Retinal pigment epithelial cell (primary cell): ENCODE results near the gene ZCCHC2.

ENCODE experiments used
- DNase-seq: peaks from one replicate; pipeline ENCODE4 v3.0.0-alpha.2; 2010; ENCODE audit warnings: low read depth
- H3K4me3 ChIP-seq: 2 replicates; pipeline ENCODE4 v1.5.1; 2011; ENCODE audit warnings: mild to moderate bottlenecking, low read length, control low read depth, moderate library complexity
- TF ChIP-seq, protein P1 (sequence below): conservative IDR thresholded peaks from 2 replicates; pipeline ENCODE4 v1.5.1; 2011; ENCODE audit warnings: low read depth, low read length, control low read depth, inconsistent platforms

The ZCCHC2 gene

GRCh38 chr18:62519684-62520083 lies 3.1 kb upstream of the ZCCHC2 start:
- no peak overlapping the region for H3K4me3 ChIP-seq
- DNase-seq = no peak
- TF ChIP-seq, protein P1, sequence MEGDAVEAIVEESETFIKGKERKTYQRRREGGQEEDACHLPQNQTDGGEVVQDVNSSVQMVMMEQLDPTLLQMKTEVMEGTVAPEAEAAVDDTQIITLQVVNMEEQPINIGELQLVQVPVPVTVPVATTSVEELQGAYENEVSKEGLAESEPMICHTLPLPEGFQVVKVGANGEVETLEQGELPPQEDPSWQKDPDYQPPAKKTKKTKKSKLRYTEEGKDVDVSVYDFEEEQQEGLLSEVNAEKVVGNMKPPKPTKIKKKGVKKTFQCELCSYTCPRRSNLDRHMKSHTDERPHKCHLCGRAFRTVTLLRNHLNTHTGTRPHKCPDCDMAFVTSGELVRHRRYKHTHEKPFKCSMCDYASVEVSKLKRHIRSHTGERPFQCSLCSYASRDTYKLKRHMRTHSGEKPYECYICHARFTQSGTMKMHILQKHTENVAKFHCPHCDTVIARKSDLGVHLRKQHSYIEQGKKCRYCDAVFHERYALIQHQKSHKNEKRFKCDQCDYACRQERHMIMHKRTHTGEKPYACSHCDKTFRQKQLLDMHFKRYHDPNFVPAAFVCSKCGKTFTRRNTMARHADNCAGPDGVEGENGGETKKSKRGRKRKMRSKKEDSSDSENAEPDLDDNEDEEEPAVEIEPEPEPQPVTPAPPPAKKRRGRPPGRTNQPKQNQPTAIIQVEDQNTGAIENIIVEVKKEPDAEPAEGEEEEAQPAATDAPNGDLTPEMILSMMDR = no peak

- H3K4me3 ChIP-seq = no peak overlapping the region
- TF ChIP-seq, protein P1 = no peak
- no peak for DNase-seq
These were observed 1.7 kb upstream of the ZCCHC2 start for GRCh38 chr18:62521082-62521481.

GRCh38 chr18:62521593-62521992 lies 1.2 kb upstream of the ZCCHC2 start:
- DNase-seq = no peak
- H3K4me3 ChIP-seq = peak overlapping the region; percentile 79
- TF ChIP-seq, protein P1 = no peak

- no peak for DNase-seq
- H3K4me3 ChIP-seq = peak overlapping the region; percentile 79
- TF ChIP-seq, protein P1 = no peak
These were observed 684 bp upstream of the ZCCHC2 start for GRCh38 chr18:62522178-62522503.

DNA sequence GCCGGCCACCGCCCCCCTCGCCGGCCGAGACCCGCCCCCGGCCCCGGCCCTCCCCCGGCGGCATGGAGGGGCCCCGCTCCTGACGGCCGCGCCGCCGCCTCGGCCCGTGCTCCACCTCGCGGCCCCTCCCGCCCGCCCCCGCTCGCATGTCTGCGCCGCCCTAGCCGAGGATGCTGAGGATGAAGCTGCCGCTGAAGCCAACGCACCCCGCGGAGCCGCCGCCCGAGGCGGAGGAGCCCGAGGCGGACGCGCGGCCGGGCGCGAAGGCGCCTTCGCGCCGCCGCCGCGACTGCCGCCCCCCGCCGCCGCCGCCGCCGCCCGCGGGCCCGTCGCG lies 397 bp downstream of the ZCCHC2 start:
- H3K4me3 ChIP-seq = peak overlapping the region; percentile 79
- no peak for DNase-seq
- TF ChIP-seq, protein P1 = no peak

GRCh38 chr18:62523631-62524439 lies 1.0 kb downstream of the ZCCHC2 start:
- TF ChIP-seq, protein P1 = no peak
- H3K4me3 ChIP-seq = peak overlapping the region; percentile 67
- DNase-seq = peak; percentile 22

DNA sequence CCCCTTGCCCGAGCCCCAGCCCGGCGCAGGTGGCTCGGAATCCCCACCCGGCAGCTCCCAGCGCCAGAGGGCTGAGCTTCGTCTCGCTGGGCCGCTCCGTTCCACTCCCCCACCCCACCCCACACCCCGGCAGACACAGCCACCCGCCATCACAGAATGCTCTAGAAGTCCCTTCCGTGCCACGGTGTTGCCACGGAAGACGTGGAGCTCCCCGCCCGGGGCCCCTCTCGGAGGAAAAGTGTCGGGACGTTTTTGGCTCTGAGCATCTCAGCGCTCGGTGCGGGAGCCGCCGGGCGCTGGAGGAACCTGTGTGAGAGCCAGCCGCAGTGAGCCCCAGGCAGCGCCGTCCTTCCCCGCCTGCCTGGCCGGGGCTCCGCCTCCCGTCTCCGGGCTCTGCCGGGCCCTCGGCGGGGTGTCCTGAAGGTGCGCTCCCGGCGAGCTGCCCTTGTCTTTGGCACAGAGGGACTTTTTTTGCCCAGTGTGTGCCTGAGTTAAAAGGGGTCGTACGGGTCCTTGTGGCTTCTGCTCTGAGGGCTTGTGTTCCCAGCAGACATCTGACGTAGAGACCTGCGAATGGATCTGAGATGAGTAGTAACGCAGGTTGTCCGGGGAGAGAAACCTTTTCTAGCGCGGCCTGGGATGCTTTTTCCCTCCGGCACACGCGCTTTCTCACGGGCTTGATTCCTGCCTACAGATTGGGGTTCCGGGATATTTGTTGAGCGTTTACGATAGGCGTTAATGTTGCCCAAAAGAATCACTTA lies 1.8 kb downstream of the ZCCHC2 start:
- TF ChIP-seq, protein P1 = no peak

More for the DNA sequence above, 1.8 kb downstream of the ZCCHC2 start:
- no peak for DNase-seq
- peak overlapping the region; percentile 67 for H3K4me3 ChIP-seq
